Epithelial cell of proximal tubule (primary cell): ENCODE results near the gene TYW1B. TPM values are rescaled to one million over a fixed set of nuclear protein-coding genes. Genes with fewer than 3 reads are reported as not detected.
"Not testable (repeated sequence)": the region's sequence is repeated elsewhere in the genome, so short reads cannot be mapped to it uniquely, and the experiment has no call there.

Experiments used
- DNase-seq: peaks from one replicate; pipeline ENCODE4 v3.0.0-alpha.2; 2011; ENCODE audit warnings: low read depth
- H3K4me3 ChIP-seq: 2 replicates; pipeline ENCODE4 v1.5.1; 2011; ENCODE audit warnings: low read depth, mild to moderate bottlenecking, low read length
- CTCF ChIP-seq: conservative IDR thresholded peaks from 2 replicates; pipeline ENCODE4 v1.5.1; 2012; ENCODE audit warnings: low read depth, mild to moderate bottlenecking, low read length
- total RNA-seq: library from RNA; depleted of rRNA; stranded (reverse); fragments of >200 nt; gene quantifications from 2 replicates; pipeline ENCODE4 v1.2.3, GENCODE V29; 2015

Gene TYW1B
- total RNA-seq, 1 donor from 2014 or later = 1.3 TPM

DNA sequence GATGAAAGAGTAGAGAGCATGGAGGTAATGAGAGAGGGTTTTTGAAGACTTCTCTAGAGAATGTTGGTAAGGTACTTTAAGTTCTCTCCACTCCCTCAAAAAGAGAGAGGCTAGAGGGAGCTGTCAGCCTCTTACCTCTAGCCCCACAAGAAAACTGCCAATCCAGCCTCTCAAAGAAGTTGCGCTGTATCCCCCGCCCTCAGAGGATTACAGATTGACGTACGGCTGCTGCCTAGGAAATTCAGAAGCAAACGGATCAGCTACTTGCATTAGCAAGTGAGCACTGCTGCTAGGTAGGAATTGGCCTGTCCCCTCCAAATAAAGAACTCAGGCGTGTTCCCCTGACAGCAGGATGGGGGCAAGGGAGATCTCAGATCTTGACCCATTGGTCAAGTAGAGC lies 34.2 kb downstream of the TYW1B start:
- H3K4me3 ChIP-seq = no peak overlapping the region
- DNase-seq = no peak
- TF ChIP-seq CTCF = no peak

GRCh38 chr7:72790698-72791060 lies 37.3 kb downstream of the TYW1B start:
- DNase-seq, H3K4me3 ChIP-seq: not testable (repeated sequence)

DNA sequence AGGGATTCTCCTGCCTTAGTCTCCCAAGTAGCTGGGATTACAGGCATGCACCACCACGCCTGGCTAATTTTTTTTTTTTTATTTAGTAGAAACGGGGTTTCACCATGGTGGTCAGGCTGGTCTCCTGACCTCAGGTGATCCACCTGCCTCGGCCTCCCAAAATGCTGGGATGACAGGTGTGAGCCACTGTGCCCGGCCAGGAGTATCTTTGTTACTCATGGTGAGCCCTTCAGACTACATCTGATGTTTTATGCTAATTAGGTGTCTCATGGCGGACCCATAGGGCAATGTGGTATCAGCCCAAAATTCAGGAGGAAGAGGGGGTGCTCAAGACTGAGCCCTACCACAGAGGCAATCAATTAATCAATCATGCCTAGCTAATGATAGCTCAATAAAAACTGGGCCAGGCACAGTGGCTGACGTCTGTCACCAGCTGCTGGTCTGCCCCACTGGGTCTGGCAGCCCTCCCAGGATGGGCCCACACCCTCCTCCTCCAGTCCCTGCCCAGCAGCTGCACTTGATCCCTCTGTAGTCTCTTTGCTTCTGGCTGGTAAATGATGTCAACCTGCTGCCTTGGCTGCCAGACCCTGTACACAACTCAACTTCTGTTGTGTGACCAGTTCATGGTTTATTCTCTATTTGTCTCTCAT lies 37.8 kb downstream of the TYW1B start:
- DNase-seq, H3K4me3 ChIP-seq: not testable (repeated sequence)

DNA sequence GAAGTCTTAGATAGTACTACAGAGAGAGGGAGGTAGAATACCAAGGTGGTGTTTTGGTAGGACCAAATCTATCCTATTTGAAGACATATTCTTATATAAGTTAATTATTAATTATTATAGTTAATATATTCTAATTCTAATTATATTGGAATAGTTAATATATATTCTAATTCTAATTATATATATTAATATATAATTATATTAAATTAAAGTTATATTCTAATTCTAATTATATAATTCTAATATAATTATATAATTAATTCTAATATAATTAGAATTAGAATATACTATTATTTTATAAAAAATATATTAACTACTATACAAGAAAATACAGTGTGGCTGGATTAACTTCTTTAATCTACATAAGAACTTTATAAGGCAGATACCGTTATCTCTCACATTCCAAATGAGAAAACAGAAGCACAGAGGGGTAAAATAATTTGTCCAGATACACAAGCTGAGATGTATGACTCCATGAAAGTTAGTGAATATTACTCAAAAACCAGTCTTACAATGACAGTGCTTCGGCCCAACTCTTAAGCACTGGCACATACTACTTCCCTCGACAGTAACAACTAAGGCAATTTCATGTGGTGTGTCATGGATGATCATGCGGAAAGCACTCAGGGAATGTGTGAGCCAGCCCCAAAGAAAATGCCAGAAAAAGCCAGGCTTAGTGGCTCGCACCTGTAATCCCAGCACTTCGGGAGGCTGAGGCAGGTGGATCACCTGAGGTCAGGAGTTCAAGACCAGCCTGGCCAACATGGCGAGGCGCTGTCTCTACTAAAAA lies 42.6 kb downstream of the TYW1B start:
- peak; percentile 39 for DNase-seq
- no peak for TF ChIP-seq CTCF
- H3K4me3 ChIP-seq = no peak overlapping the region

DNA sequence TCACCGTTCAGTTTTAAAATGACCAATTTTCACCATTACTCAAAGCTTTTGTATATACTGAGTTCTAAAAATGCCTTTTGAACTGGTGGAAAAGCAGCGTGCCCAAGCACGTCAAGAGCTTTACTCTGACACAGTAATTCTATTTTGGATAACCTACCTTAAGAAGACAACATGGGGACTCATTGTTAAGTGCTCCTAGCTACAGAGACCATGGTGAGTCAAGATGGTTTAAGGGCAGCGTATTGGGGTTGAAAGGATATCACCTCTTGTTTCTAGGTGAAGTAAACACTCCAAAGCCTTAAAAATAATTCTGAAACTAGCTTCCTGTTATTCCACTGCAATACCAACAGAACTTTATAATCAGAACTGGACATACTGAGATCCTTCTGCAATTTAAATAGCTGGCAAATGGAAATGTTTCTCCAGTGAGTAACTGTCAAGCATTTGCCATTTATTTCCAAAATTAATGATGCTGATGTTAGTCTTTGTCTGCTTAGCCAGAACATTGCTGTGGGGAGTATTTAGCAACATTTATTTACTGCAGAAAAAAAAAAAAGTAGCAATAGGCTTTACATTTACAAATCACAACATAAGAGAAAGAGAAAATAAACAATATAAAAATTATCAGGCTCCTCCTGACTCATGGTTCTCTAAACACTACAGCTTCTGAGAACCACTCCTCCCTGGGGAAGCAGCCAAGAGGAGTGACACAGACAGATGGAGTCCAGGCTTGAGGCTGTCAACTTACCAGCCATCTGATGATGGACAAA lies 44.2 kb downstream of the TYW1B start:
- H3K4me3 ChIP-seq, DNase-seq: not testable (repeated sequence)

GRCh38 chr7:72781631-72782030 lies 46.4 kb downstream of the TYW1B start:
- no peak for DNase-seq
- H3K4me3 ChIP-seq = no peak overlapping the region
- TF ChIP-seq CTCF = no peak

DNA sequence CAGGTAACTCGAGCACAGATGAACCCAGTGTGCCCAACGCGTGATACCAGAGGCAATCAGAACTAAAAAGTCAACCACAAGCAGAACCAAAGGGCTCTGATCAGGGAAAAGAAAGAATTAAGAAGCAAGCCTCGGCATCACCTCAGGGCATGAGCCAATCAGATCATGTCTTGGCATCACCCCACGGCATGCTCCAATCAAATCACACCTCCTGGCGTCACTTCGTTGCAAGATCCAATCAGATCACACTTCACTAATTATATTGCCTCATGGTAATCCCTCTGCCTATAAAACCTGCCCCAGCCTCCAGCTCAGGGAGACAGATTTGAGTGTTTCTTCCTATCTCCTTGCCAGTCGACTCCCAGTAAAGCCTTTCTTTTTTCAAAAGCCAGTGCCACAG lies 46.8 kb downstream of the TYW1B start:
- no peak for TF ChIP-seq CTCF
- H3K4me3 ChIP-seq = no peak overlapping the region
- DNase-seq = no peak

- not testable (repeated sequence) for DNase-seq, H3K4me3 ChIP-seq
Observed at GRCh38 chr7:72780289-72780894, 47.6 kb downstream of the TYW1B start.

GRCh38 chr7:72777167-72777566 lies 50.8 kb downstream of the TYW1B start:
- H3K4me3 ChIP-seq = not testable (repeated sequence)

DNA sequence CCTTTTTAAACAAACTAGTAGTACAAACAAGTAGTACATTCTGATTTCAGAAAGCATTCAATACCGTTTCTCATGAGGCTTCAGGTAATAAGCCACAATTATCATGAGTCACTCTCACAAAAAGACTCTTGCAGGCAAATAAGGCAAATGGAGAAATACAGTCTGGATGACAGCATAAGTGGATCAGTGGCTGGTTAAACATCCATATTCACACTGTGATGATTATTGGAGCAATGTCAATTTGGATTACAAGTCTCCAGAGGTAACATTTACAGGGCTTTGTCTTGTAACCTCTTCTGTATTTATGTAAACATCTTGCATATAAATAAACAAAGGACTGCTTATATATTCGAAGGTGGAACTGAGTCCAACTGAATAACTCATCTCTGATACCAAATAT lies 55.4 kb downstream of the TYW1B start:
- H3K4me3 ChIP-seq, DNase-seq: not testable (repeated sequence)

More at GRCh38 chr7:72777167-72777566, 50.8 kb downstream of the TYW1B start:
- DNase-seq = not testable (repeated sequence)

GRCh38 chr7:72766994-72767393 lies 61.0 kb downstream of the TYW1B start:
- DNase-seq, H3K4me3 ChIP-seq: not testable (repeated sequence)
